ENCODE measurements around the gene GABRG3. TPM values are rescaled to one million over a fixed set of nuclear protein-coding genes. Genes with fewer than 3 reads are reported as not detected.

The GABRG3 gene
- not detected for total RNA-seq
- long read RNA-seq = 0 reads

DNA sequence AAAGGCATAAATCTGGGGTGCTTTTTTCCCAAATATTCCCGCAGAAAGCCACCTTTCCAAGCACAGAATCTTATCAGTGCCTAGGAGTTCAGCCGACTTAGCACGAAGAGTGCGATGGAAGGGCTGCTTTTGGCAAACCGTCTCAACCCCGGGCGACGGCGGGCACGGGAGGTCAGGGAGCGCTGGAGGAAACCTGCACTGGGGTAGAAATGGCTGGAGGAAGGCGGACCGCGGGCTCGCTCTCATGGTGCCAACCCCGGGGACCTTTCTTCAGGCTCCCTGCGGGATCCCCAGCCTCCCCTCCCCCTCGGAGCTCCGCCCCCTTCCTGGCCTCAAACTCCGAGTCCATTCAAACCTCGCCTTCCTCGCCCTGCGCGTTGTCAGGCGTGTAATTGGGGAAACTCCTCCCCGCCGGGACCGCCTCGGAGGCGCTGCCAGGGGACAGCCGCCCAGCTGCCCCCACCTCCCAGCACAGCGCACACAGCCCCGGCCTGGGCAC, at the start of gene GABRG3:
Gene GABRG3, plus strand, starts transcription at position 470 of the 499 bp plus-strand sequence.
- DNase-seq (ENCODE audit: low spot score) = no peak

DNA sequence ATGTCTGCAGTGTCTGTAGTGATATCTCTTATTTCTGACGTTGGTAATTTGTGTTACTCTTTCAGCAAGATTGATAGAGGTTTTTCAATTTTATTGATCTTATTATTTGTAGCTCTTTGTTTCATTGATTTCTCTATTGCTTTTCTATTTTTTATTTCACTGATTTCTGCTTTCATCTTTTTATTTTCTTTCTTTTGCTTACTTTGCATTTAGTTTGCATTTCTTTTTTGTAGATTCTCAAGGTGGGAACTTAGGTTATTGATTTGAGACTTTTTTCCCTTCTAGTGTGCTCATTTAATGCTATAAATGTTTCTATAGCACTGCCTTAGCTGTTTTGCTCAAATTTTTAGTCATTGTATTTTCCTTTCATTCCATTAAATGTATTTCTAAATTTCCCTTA, 49.5 kb upstream of the GABRG3 start:
- DNase-seq (ENCODE audit: low spot score) = no peak

DNA sequence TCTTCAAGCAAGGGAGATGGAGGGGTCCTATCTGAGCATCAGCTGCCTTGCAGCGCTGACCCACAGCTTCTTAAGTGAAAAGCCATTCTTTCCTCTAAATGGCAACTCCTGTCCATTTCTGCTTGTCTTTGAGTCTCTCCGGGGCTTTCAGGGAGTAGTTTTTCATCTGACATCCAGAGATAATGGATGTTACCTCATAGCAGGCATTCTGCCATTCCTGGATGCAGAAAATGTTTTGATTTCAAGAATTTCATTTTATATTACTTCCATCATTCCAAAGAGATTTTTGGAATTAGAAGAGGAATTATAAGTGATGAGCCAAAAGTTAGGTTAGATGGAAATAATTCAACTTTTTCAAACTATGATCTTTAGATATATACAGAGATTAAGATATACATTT, 44.9 kb upstream of the GABRG3 start:
- DNase-seq (ENCODE audit: low spot score) = no peak

DNA sequence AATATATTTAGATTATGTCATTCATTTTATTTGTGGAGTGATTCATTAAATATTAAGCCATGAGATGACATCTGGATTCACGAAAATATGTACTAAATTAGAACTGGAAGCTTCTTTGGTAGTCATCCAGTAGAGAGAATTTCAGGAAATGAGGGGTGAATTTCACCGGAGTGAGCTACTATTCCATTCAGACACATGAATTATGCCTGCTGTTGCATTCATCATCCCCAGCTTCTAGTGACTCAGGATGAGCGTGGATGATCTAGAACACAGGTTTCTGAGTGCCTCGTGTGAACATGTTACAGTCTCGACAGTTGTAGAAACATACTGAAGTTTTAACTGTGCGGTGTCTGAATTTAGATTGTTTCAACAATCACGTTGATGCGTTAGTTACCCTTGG, 42.9 kb upstream of the GABRG3 start:
- DNase-seq (ENCODE audit: low spot score) = no peak

DNA sequence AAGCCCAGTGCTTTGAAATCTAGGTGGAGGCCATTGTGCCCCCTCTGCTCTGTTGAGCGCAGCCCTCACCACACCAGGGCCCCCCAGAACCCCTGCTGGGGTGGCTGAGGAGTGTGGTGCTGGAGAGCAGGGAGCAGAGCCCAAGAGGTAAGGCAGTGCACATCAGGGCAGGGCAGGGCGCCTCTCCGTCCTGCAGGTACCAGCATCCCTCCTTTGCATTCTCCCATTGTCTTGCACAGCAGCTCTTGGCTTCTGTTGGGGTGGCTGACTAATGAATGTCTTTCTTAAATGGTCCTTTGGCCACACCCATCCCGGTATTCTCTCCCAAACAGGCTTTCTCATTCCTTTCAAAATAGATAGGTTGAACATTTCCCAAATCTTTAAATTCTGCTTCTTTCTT, 41.4 kb upstream of the GABRG3 start:
- no peak for DNase-seq (ENCODE audit: low spot score)

DNA sequence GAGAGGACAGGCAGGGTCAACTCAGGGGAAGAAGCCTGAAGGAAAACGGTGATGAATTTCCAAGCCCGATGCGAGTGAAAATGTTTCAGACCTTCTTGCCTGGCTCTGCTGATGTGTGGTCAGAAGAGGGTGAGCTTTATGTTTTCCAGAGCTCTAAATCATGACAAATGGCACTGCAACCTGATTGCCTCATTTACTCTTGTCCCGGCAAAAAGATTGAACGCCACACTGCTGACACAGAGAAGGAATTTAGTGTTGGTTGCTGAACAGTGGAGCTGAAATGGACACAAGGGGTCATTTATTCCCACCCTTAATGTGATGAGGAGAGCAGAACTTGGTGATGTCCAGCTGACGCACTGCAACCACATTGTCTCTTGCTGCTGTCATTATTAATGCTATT, 36.1 kb upstream of the GABRG3 start:
- no peak for DNase-seq (ENCODE audit: low spot score)

DNA sequence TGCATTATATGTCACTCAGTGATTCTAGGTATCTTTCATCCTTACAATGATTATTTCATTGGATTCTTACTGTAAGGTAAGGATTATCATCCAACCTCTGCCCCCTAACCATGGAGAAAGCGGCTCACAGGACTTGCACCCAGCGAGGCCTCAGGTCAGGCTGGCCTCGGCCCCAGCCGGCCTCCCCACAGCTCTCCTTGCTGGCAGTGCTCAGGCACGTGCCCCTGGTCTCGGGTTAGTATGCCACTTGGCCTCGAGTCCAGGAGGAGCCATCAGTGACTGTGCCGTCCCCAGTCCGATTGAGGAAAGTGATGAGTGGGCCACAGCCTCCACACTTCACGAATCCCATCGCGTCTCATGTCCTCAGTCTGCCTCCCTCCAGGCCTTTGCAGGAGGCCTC, 35.7 kb upstream of the GABRG3 start:
- DNase-seq (ENCODE audit: low spot score) = no peak

DNA sequence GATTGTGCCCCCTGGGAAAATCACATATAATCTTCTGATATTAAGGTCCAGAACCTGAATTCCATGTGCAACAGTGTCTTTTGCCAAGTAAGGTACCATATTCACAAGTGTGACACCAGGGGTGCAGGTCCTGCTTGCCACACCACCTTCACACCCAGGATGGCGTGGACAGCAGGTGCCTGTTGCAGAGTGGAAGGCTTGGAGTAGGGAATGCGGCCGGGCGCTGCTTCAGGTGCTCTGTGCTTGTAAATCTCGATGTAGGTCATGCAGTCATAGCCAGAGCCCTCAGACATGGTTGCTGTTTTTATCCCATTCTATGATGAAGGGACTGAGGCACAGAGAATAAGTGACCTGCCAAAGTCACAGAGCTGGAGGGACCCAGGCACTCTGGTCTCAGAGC, 34.5 kb upstream of the GABRG3 start:
- no peak for DNase-seq (ENCODE audit: low spot score)

DNA sequence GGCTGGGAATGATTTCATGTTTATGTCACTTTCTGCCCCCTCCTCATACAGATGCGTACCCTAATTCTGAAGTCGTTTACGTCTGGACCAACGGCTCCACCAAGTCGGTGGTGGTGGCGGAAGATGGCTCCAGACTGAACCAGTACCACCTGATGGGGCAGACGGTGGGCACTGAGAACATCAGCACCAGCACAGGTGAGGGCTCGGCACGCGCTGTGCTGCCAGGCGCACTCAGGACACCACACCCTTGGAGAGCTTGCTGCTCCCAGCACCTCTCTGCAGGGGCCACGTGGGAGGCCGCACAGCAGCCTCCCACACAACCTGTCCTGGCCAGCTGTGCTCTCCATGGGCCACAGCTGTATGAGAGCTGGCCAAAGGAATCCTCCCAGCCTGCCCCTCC, 33.8 kb upstream of the GABRG3 start:
- no peak for DNase-seq (ENCODE audit: low spot score)

DNA sequence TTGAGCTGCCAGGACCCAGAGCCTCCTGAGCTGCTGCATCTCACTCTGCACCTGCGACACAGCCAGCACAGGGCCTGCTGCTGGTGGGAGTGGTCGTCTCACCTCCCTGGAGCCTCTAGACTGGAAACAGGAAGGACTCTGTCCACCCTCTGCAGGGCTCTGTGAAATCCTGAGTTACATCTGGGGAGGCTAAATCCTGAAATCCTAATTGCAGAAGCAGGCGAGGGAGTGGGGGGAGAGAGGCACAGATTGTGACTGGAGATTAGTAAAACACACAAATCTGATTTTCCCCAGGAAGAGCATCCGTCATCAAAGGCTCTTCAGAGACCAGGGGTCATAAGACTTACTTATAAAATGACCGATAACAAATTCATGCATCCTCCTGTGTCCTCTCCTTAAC, 31.6 kb upstream of the GABRG3 start:
- DNase-seq (ENCODE audit: low spot score) = no peak

DNA sequence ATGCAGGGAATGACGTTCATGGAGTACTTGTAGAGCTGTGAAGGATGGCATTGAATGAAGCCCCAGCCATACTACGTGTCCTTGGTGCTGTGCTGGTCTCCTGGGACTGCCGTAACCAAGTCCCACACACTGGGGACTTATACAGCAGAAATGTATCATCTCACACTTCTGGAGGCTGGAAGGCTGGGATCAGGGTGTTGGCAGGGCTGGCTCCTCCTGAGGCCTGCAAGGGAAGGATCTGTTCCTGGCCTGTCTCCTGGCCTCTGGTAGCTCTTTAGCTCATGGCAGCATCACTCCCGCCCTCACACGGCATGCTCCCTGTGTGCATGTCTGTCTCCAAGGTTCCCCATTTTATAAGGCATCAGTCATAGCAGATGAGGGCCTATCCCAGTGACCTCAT, 29.5 kb upstream of the GABRG3 start:
- DNase-seq (ENCODE audit: low spot score) = no peak

DNA sequence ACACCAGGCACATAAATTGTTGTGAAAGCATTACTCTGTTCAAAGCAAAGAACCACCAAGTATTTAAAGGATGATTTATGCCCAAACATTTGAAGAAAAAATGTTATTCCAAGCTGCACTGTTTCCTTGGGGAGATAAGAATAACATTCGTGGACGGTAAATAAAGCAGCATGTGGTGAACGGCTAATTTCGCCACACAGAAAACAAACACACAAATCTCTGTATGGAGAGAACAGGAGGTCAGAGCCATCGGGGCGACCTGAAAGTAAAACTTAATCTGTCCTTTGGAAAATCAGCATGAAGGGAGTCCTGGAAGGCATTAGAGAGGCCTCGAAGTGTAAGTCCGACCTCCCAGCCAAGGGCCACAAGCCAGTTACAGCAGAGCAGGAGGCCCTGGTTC, 27.1 kb upstream of the GABRG3 start:
- no peak for DNase-seq (ENCODE audit: low spot score)

DNA sequence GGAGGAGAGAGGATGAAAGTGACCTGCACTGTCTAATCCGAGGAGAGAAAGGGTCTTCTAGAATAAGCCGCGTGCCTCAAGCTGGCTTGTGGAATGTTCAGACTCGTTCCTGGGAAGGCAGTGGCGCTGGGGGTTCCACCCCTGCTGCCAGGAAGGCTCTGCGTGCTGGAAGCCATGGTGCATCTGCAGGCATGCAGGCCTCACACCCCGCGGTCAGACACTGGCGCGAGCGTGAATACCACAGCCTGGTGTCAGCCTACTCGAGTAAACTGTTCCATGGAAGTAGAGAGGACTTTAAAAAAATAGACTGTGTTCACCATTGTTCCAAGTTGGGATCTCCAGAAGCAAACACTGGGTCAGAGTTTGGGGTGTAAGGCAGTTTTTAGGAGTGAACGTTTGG, 25.9 kb upstream of the GABRG3 start:
- no peak for DNase-seq (ENCODE audit: low spot score)

DNA sequence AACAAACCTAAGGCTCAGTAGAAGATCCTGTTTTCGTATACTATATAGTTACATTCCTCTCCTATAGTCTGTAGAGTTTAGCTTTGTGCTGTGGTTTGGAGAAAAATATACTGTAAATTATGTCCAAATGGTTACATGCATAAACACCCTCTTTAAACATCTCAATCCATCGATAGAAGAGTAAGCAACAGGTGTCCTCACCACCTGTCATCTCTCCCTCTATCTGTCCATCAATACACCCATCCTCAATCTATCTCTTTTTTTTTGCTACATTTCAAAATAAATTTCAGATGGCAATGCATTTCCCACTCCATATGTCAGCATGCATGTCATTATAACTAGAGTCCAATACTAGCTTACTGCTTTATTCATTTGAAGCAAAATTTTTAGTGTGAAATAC, 21.0 kb upstream of the GABRG3 start:
- no peak for DNase-seq (ENCODE audit: low spot score)

DNA sequence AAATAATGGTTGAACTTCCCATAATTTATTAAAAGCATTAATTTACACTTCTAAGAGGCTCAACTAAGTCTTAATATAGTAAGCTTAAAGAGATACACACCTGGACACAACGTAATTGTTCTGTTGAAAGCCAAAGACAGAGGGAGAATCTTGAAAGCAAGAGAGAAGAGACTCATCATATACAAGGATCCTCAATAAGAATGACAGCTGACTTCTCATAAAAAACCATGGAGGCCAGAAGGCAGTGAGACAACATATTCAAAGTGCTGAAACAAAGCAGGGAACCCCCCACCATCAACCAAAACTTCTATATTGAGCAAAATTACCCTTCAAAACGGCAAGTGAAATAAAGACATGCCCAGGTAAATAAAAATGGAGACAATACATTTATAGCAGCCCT, 16.6 kb upstream of the GABRG3 start:
- DNase-seq (ENCODE audit: low spot score) = no peak

DNA sequence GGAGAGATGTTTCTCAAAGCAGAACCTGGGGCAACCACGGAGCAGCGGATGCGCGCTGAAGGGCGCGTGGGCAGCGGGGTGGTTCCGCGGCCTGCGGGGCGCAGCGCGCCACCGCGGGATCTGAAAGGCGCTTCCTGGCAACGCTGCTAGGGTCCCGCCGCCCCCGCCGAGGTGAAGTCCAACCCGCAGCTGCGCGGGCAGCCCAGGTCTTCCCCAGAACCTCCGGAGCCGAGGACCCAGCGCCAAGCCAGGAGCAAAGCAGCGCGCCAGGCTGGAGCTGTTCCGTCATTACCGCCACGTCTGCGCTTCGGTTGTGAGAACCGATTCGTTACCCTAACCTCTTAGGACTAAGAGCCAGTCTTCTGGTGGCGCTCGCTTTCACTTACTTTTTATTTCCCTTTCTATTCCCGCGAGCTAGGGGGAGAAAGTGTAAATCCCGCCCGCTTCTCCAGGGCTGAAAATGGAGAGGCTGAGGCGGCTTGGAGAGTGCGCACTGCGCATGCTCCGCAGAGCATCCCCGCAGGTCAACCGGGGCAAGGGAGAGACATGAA, 3.2 kb upstream of the GABRG3 start:
- DNase-seq (ENCODE audit: low spot score) = no peak

DNA sequence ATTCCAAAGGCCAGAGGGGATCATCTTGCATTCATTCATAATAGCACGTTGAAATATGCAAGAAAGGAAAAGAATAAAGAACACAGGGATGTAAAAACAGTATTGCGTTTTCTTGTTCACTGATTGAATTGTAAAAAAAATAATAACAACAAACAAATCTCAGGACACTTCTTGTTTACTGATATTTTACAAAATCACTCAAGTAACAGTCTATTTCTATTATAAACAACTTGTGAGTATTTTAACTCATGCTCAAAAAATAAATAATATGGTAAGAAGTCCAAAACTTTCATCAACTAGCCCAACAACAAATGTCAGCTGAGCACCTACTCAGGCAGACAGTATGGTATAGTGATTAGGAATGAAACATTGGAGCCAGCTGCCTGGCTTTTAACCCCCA, 2.2 kb upstream of the GABRG3 start:
- DNase-seq (ENCODE audit: low spot score) = no peak

DNA sequence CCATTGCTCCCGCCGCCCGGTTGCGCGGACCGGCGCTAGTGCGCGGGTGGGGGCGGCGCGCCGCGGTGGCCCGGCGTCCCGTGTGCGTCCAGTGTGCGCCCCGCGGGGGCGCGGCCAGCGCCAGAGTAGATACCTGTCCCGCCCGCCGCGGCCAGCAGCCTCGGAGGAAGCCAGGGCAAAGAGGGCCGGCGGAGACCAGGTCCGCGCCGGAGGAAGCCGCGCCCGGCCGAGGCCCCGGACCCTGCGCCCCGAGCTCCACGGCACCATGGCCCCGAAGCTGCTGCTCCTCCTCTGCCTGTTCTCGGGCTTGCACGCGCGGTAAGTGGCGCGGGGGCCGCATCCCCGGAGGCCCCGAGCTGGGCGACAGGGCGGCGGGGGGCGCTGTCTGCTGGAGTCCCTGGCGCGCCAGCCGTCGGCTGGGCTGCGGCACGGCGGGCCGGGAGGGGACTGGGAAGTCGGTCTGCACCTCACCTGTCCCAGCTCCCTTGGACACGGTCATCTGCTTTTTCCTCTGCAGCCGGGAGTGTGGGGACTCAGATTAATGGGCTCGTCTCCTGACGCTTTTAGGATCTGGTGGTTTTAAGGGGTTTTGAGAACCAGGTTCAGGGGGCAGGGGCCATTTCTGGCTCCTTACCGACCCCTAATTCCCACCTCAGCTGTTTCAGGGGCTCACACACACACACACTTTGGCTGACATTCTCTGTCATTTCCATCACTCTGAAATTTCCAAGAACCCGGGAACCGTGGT, 464 bp downstream of the GABRG3 start:
- DNase-seq (ENCODE audit: low spot score) = no peak

DNA sequence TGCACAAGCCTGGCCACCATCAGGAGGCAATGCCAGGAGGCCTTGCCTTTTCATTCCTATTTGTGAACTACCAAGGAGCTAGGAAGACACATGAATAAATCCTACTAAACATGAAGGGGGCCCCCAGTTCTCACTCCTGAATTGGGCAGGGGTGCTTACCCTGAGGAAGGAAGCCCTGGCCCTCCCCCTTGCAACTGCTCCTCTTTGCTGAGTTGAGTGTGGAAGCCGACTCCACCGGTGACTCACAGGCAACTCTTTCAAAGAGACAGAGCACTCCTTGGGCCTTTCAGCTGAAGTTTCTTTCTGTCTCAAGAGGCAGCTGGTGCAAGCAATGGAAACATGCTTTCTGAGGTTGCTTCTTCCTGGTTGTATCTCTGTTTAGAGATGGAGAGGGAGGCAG, 1.7 kb downstream of the GABRG3 start:
- no peak for DNase-seq (ENCODE audit: low spot score)

DNA sequence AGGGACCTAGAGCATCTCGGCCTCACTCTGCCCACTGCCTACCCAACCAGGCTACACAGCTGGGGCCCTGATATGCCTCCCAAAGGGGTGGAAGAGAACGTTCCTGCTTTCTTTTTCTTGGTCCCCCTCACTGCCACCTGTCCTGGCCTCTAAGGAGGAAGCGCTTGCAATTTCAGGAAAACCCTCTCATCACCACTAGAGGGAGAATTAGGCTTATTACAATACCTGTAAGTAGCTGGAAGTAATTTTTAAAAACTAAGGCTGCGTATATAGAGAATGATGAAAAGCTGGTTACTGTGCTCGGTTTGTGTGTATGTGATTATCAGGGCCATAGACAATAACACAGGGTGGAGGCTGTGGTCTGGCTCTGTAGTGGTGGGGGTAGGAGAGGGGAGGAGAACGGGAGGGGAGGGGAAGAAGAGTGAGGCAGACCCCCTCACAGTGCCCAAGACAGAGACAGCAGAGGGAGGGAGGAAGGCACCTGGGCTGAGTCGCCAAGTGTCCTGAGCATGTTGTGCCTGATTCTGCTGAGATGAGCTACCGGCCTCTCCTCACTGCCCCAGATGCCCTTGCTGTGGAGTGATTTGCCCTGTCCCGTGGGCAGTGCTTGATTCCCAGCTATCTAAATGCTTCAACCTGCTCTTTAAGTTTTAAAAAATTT, 3.3 kb downstream of the GABRG3 start:
- no peak for DNase-seq (ENCODE audit: low spot score)

DNA sequence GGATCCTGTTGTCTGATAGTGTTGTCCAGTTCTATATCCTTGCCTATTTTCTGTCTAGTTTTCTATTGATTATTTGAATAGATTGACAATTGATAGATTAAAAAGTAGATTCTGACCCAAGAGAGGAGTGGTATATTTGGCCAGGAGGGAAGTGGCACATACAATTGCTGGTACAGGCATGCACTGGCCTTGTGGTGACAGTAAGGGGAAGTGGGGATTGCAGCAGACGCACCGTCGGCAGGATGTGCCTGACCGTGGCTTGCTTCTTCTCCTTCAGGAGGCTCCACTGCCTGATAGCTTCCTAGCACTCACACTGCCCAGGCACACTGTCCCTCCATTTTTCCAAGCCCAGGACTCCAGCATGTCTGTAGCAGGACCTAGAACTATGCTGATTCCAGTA, 10.5 kb downstream of the GABRG3 start:
- DNase-seq (ENCODE audit: low spot score) = no peak

DNA sequence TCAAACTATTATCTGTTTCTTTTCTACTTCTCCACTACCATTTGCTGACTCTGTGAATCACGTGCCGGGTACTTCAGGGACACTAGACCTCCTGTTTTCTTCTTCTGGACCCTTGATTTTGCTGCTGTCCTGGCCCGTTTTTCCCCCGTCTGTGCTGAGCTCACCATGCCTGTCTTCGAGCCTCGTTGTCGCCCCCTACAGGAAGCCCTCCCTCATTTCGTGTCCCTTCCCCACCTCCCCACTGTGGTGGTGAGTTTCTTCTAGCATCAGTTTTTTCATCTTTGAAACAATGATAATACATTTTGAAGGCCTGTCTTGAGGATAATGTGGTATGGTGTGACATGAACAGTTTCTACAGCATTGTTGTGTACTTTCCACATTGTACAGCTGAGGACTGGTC, 12.8 kb downstream of the GABRG3 start:
- no peak for DNase-seq (ENCODE audit: low spot score)

DNA sequence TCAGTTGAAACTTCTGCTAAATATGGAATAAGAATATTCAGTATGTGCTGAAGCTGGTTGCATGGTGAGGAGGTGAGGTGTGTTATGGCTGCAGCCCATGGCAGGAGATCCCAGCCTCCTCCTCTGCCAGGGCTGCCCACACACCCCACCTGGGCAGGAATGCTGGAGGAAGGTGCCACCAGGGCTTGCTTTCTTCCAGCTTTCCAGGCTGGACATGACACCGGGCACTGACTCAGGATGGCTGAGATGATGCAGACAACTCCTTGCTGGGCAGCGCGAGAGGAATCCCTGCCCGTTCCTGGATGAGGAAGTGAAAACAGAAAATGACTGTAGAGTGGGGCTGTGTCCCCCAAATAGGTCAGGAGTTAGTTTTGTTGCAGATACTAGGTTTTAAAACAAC, 14.1 kb downstream of the GABRG3 start:
- no peak for DNase-seq (ENCODE audit: low spot score)

All from mesenteric fat pad (tissue), 1 donor.